ENCODE measurements around the gene PUM2. TPM values are rescaled to one million over a fixed set of nuclear protein-coding genes. Genes with fewer than 3 reads are reported as not detected.

PUM2 gene
- total and polyA plus RNA-seq, 2 of the 8 experiments (the other 6 are each of a cell fraction or from before 2014, with no cell fraction given): 46.6 to 114 TPM

DNA sequence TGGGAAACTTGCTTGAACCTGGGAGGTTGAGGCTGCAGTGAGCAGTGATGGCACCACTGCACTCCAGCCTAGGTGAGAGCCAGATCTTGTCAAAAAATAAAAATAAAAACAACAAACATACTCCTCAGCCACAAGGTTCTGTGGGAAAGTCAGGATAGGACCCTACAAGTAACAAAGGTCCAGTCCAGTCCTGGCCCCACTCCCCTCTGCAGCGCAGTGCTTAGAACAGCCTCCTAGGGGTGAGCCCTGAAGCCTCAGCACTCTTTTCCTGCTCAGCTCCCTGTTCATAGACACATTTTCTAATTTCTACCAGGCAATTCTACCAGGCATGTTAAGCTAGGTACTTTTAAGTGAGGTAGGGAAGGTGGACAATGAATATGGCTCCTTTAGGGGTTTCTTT is 103.6 kb downstream of the PUM2 start:
- no peak overlapping the region for H4K5ac ChIP-seq (ENCODE audit: insufficient read length, low read depth, low read length)
- H2AK5ac ChIP-seq (ENCODE audit: low read depth, low read length): no peak overlapping the region
- WGBS, 2 experiments (ENCODE audit: extremely low coverage in 1 of 2, insufficient coverage in 1 of 2, insufficient read length in 1 of 2, insufficient replicate concordance in 2 of 2, low coverage in 1 of 2, low lambda C conversion rate in 2 of 2, missing lambda C conversion rate in 1 of 2): 94% methylated on average over 1 of the region's 1 CpG; no CpG with 5 or more reads in 1 of the 2 experiments
- DNase-seq (ENCODE audit: low read depth in 1 of 2, low spot score in 2 of 2) (peak in 1 of 2 experiments; percentile 42), FAIRE-seq (no peak)
- H4K91ac ChIP-seq (replicated peaks; ENCODE audit: insufficient read length, low read length): no peak overlapping the region
- H4K20me1 ChIP-seq (replicated peaks in 1 of 2; ENCODE audit: control insufficient read depth in 1 of 2, insufficient read depth in 2 of 2, low read length in 2 of 2): no peaks in the 10 kb centered on the region
- TF ChIP-seq POLR2A (IDR thresholded peaks at IDR 0.05; ENCODE audit: control extremely low read depth in 1 of 2, low read depth in 2 of 2, low read length in 2 of 2) (peak in 1 of 2 experiments; percentile 23; a peak in 1 of 3 replicates), SIN3A (conservative IDR thresholded peaks at IDR 0.05 in 1 of 2, IDR thresholded peaks at IDR 0.05 in 1 of 2; ENCODE audit: low read depth in 1 of 2, low read length in 2 of 2) (no peak), POLR2AphosphoS5 (IDR thresholded peaks at IDR 0.05; ENCODE audit: low read depth, low read length) (peak; percentile 47; the same call in 1 of the 2 replicates)
- no peak overlapping the region for H2BK12ac ChIP-seq (ENCODE audit: low read depth, low read length)
- no peak overlapping the region for H2BK5ac ChIP-seq (ENCODE audit: low read depth, low read length)
- H2BK20ac ChIP-seq (ENCODE audit: low read length): no peak overlapping the region
- no peaks in the 10 kb centered on the region for H3K27me3 ChIP-seq (replicated peaks in 1 of 4; ENCODE audit: control insufficient read depth in 3 of 4, extremely low read depth in 1 of 4, insufficient read depth in 3 of 4, low read length in 3 of 4)
- H3K56ac ChIP-seq (replicated peaks; ENCODE audit: insufficient read length, low read depth, low read length): no peak overlapping the region
- H2BK120ac ChIP-seq (replicated peaks; ENCODE audit: low read depth, low read length): no peak overlapping the region
- H3K23ac ChIP-seq (ENCODE audit: insufficient read length): no peak overlapping the region
- H3K23me2 ChIP-seq (ENCODE audit: low read depth, low read length): no peaks in the 10 kb centered on the region
- ChIA-PET CTCF (ENCODE audit: partially characterized antibody) (interaction anchor here (0.7 to 2.1 kb wide), 10 partner anchors 9 to 450 kb away, joined by 3 to 7 read pairs (median 4); no protein-coding TSS in a partner anchor), POLR2A (ENCODE audit: partially characterized antibody) (interaction anchor here (1.6 to 2.1 kb wide), 2 partner anchors 16 to 32 kb away, joined by 5 read pairs; no protein-coding TSS in a partner anchor)
- H3K27ac ChIP-seq (ENCODE audit: low read depth, low read length): no peak overlapping the region
- H3K14ac ChIP-seq (ENCODE audit: insufficient read length): no peak overlapping the region
- H3K4ac ChIP-seq (replicated peaks; ENCODE audit: insufficient read length, low read depth, low read length): no peak overlapping the region
- H3K36me3 ChIP-seq (ENCODE audit: control insufficient read depth in 2 of 4, insufficient read depth in 4 of 4, low read length in 3 of 4): peaks cover 2 to 37% (median 12%) of the 10 kb centered on the region in 4 experiments; a peak in 6 of 8 replicates
- no peak overlapping the region for H3K4me2 ChIP-seq (ENCODE audit: insufficient read depth in 1 of 2, low read depth in 2 of 2, low read length in 2 of 2)
- no peak overlapping the region for H4K8ac ChIP-seq (ENCODE audit: extremely low read depth, insufficient read depth, low read length)
- no peaks in the 10 kb centered on the region for H3K79me2 ChIP-seq (ENCODE audit: control insufficient read depth in 1 of 2, insufficient read depth in 2 of 2, low read length in 2 of 2)
- no peaks in the 10 kb centered on the region for H3K79me1 ChIP-seq (ENCODE audit: low read depth, low read length)
- peaks cover 0 to 6% (median 2%) of the 10 kb centered on the region in 4 experiments; a peak in 5 of 7 replicates for H3K4me1 ChIP-seq (replicated peaks in 1 of 4; ENCODE audit: control insufficient read depth in 3 of 4, insufficient read depth in 4 of 4, low read length in 3 of 4)
- no peaks in the 10 kb centered on the region for H3K9me3 ChIP-seq (ENCODE audit: insufficient read depth in 2 of 2, low read depth in 1 of 2, low read length in 1 of 2)
- no peak overlapping the region for H3K18ac ChIP-seq (ENCODE audit: extremely low read depth, low read length)
- no peak overlapping the region for H3K4me3 ChIP-seq (ENCODE audit: extremely low read depth in 1 of 4, insufficient read depth in 2 of 4, low read depth in 3 of 4, low read length in 4 of 4)
- no peak overlapping the region for H3K9ac ChIP-seq (replicated peaks in 1 of 4; ENCODE audit: extremely low read depth in 1 of 4, low read depth in 3 of 4, low read length in 3 of 4)
- H2BK15ac ChIP-seq (ENCODE audit: low read length): no peak overlapping the region
- no peak overlapping the region for H2AFZ ChIP-seq (ENCODE audit: low read length)

All from H1 (cell line).